Gastroesophageal sphincter (tissue), 3 donors: Measurements from ENCODE around the gene ITPKB.

ENCODE experiments used
- POLR2A ChIP-seq, 2 donors: fragments of 450-650 bp; IDR thresholded peaks; one replicate each; pipeline ENCODE4 v1.6.1; 2017; ENCODE audit warnings: antibody characterized with exemption in 2 of 2, mild to moderate bottlenecking in 2 of 2, moderate library complexity in 1 of 2
- POLR2AphosphoS5 ChIP-seq: sonication (generic); formaldehyde crosslinking; IDR thresholded peaks from one replicate; pipeline ENCODE4 v1.6.1; 2017; ENCODE audit warnings: antibody characterized with exemption
- TF ChIP-seq, protein P1 (sequence below), 4 experiments: fragments of 200-600 bp in 2 of 4; fragments of 450-650 bp in 2 of 4; sonication (generic) in 1 of 4; IDR thresholded peaks; one replicate each; pipeline ENCODE4 v1.5.1; 2017 to 2019; ENCODE audit warnings: antibody characterized with exemption in 4 of 4, mild to moderate bottlenecking in 2 of 4, moderate library complexity in 2 of 4

- TF ChIP-seq POLR2AphosphoS5 (peak; percentile 61), POLR2A (IDR thresholded peaks at IDR 0.05) (peak; percentile 26 to 45)
- TF ChIP-seq, protein P1, sequence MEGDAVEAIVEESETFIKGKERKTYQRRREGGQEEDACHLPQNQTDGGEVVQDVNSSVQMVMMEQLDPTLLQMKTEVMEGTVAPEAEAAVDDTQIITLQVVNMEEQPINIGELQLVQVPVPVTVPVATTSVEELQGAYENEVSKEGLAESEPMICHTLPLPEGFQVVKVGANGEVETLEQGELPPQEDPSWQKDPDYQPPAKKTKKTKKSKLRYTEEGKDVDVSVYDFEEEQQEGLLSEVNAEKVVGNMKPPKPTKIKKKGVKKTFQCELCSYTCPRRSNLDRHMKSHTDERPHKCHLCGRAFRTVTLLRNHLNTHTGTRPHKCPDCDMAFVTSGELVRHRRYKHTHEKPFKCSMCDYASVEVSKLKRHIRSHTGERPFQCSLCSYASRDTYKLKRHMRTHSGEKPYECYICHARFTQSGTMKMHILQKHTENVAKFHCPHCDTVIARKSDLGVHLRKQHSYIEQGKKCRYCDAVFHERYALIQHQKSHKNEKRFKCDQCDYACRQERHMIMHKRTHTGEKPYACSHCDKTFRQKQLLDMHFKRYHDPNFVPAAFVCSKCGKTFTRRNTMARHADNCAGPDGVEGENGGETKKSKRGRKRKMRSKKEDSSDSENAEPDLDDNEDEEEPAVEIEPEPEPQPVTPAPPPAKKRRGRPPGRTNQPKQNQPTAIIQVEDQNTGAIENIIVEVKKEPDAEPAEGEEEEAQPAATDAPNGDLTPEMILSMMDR (IDR thresholded peaks at IDR 0.05) = no peak
These were observed 1.2 kb downstream of the ITPKB start for GRCh38 chr1:226737819-226738420.
